ENCODE data around the gene PASD1.
"Not testable (repeated sequence)": the region's sequence is repeated elsewhere in the genome, so short reads cannot be mapped to it uniquely, and the experiment has no call there.

Gene PASD1

GRCh38 chrX:151552743-151553142 is 10.7 kb upstream of the PASD1 start:
- ChIA-PET CTCF (no interaction called here), POLR2A (no interaction called here)
- Histone ChIP-seq H3K9me3 (ENCODE audit: control insufficient read depth, insufficient read depth, low read depth, low read length) (no peaks in the 10 kb centered on the region), H3K4me3 (ENCODE audit: low read depth, low read length) (no peak overlapping the region), H3K27ac (ENCODE audit: extremely low read depth, low read depth, low read length) (no peak overlapping the region), H3K36me3 (ENCODE audit: control insufficient read depth in 2 of 2, insufficient read depth in 1 of 2, low read length in 2 of 2) (no peaks in the 10 kb centered on the region), H3K4me1 (ENCODE audit: control insufficient read depth, insufficient read depth, low read length) (no peaks in the 10 kb centered on the region)
- TF ChIP-seq ZNF610 (tag by site-specific recombination; IDR thresholded peaks at IDR 0.05; ENCODE audit: borderline replicate concordance) = no peak
- no peak for TF ChIP-seq ZSCAN18 (tag by site-specific recombination; IDR thresholded peaks at IDR 0.05)
- no peak for TF ChIP-seq ELK4 (IDR thresholded peaks at IDR 0.05; ENCODE audit: borderline replicate concordance, low read depth, low read length)

GRCh38 chrX:151555301-151555700 is 8.2 kb upstream of the PASD1 start:
- H3K36me3 ChIP-seq (ENCODE audit: control insufficient read depth in 2 of 2, insufficient read depth in 1 of 2, low read length in 2 of 2); H3K27ac ChIP-seq (ENCODE audit: extremely low read depth, low read depth, low read length); H3K9me3 ChIP-seq (ENCODE audit: control insufficient read depth, insufficient read depth, low read depth, low read length); CTCF ChIA-PET; H3K4me1 ChIP-seq (ENCODE audit: control insufficient read depth, insufficient read depth, low read length); H3K4me3 ChIP-seq (ENCODE audit: low read depth, low read length); POLR2A ChIA-PET: not testable (repeated sequence)

- POLR2A ChIA-PET; H3K36me3 ChIP-seq (ENCODE audit: control insufficient read depth in 2 of 2, insufficient read depth in 1 of 2, low read length in 2 of 2); H3K4me3 ChIP-seq (ENCODE audit: low read depth, low read length); CTCF ChIA-PET; H3K27ac ChIP-seq (ENCODE audit: extremely low read depth, low read depth, low read length); H3K4me1 ChIP-seq (ENCODE audit: control insufficient read depth, insufficient read depth, low read length); H3K9me3 ChIP-seq (ENCODE audit: control insufficient read depth, insufficient read depth, low read depth, low read length): not testable (repeated sequence)
Observed at GRCh38 chrX:151562485-151562884, 990 bp upstream of the PASD1 start.

GRCh38 chrX:151563003-151563402 is 472 bp upstream of the PASD1 start:
- CTCF ChIA-PET; H3K4me1 ChIP-seq (ENCODE audit: control insufficient read depth, insufficient read depth, low read length); POLR2A ChIA-PET; H3K9me3 ChIP-seq (ENCODE audit: control insufficient read depth, insufficient read depth, low read depth, low read length); H3K36me3 ChIP-seq (ENCODE audit: control insufficient read depth in 2 of 2, insufficient read depth in 1 of 2, low read length in 2 of 2); H3K27ac ChIP-seq (ENCODE audit: extremely low read depth, low read depth, low read length); H3K4me3 ChIP-seq (ENCODE audit: low read depth, low read length): not testable (repeated sequence)

GRCh38 chrX:151564035-151564434 is 560 bp downstream of the PASD1 start:
- POLR2A ChIA-PET = no interaction called here
- H3K4me3 ChIP-seq (ENCODE audit: low read depth, low read length) = no peak overlapping the region
- CTCF ChIA-PET = no interaction called here
- H3K4me1 ChIP-seq (ENCODE audit: control insufficient read depth, insufficient read depth, low read length) = no peaks in the 10 kb centered on the region
- H3K36me3 ChIP-seq (ENCODE audit: control insufficient read depth in 2 of 2, insufficient read depth in 1 of 2, low read length in 2 of 2) = no peaks in the 10 kb centered on the region
- H3K27ac ChIP-seq (ENCODE audit: extremely low read depth, low read depth, low read length) = no peak overlapping the region
- no peaks in the 10 kb centered on the region for H3K9me3 ChIP-seq (ENCODE audit: control insufficient read depth, insufficient read depth, low read depth, low read length)
- TF ChIP-seq ZNF521 (tag by site-specific recombination; IDR thresholded peaks at IDR 0.05) = no peak
- TF ChIP-seq PRDM4 (tag by site-specific recombination; IDR thresholded peaks at IDR 0.05) = no peak
- no peak for TF ChIP-seq RBAK (tag by site-specific recombination; IDR thresholded peaks at IDR 0.05)
- no peak for TF ChIP-seq ZNF311 (tag by site-specific recombination; IDR thresholded peaks at IDR 0.05; ENCODE audit: borderline replicate concordance)
- no peak for TF ChIP-seq ZNF677 (tag by site-specific recombination; IDR thresholded peaks at IDR 0.05)
- no peak for TF ChIP-seq HOXC10 (CRISPR knock-in tag; IDR thresholded peaks at IDR 0.05)
- no peak for TF ChIP-seq ZNF707 (tag by site-specific recombination; IDR thresholded peaks at IDR 0.05)
- no peak for TF ChIP-seq KLF17 (tag by site-specific recombination; IDR thresholded peaks at IDR 0.05)
- no peak for TF ChIP-seq ZNF18 (tag by site-specific recombination; IDR thresholded peaks at IDR 0.05)
- no peak for TF ChIP-seq HIC1 (tag by site-specific recombination; IDR thresholded peaks at IDR 0.05)
- no peak for TF ChIP-seq ZXDB (tag by site-specific recombination; IDR thresholded peaks at IDR 0.05)
- no peak for TF ChIP-seq ZNF114 (tag by site-specific recombination; IDR thresholded peaks at IDR 0.05)

Data from HEK293 (cell line).